SK-N-SH (cell line): ENCODE measurements around the gene OS9. TPM values are rescaled to one million over a fixed set of nuclear protein-coding genes. Genes with fewer than 3 reads are reported as not detected.
A peak's percentile ranks its signal among the peaks of the same experiment; 100 is the strongest.

ENCODE experiments used
- CTCF ChIA-PET: fragments of 300-600, 350-600 bp; formaldehyde crosslinking; extraction: SDS; loops from one replicate; lab custom pipeline; 2021; lab: Yijun Ruan, JAX
- POLR2A ChIA-PET: fragments of 350-600 bp; sonication (Branson Sonifier 250); formaldehyde crosslinking; extraction: SDS; loops from one replicate; lab custom pipeline; 2020; ENCODE audit warnings: antibody characterized with exemption, inconsistent platforms; lab: Yijun Ruan, JAX
- DNase-seq: peaks from one replicate; pipeline ENCODE4 v3.0.0; 2012
- H2AFZ ChIP-seq: fragments of 200-600 bp; sonication (generic); 2 replicates; pipeline ENCODE4 v1.8.1; 2016; ENCODE audit warnings: antibody characterized with exemption, mild to moderate bottlenecking, low read depth
- H3F3A ChIP-seq: fragments of 200-600 bp; sonication (generic); replicated peaks from 2 replicates; pipeline ENCODE3; 2016; ENCODE audit warnings: antibody characterized with exemption, mild to moderate bottlenecking; ENCODE audit not compliant: insufficient read depth
- H3K27ac ChIP-seq, 2 experiments: fragments of 200-500 bp in 1 of 2; fragments of 200-600 bp in 1 of 2; sonication (Bioruptor generic) in 1 of 2; sonication (generic), shearing (Covaris generic) in 1 of 2; 2 replicates each; pipeline versions ENCODE4 v1.5.1 to v1.6.1; 2014 to 2016; ENCODE audit warnings: low read depth in 2 of 2, inconsistent platforms in 1 of 2, low read length in 1 of 2, mild to moderate bottlenecking in 1 of 2, mixed read lengths in 1 of 2
- H3K27me3 ChIP-seq: fragments of 200-600 bp; sonication (generic), shearing (Covaris generic); 2 replicates; pipeline ENCODE4 v1.6.1; 2016; ENCODE audit warnings: mixed run types; ENCODE audit not compliant: insufficient read depth
- H3K36me3 ChIP-seq, 2 experiments: fragments of 200-500 bp in 1 of 2; fragments of 200-600 bp in 1 of 2; sonication (Bioruptor generic) in 1 of 2; sonication (generic) in 1 of 2; replicated peaks in 1 of 2; 2 replicates each; pipeline versions ENCODE3 to v1.5.1; 2014 to 2016; ENCODE audit warnings: low read length in 1 of 2, mild to moderate bottlenecking in 1 of 2; ENCODE audit not compliant: insufficient read depth in 2 of 2, control insufficient read depth in 1 of 2
- H3K4me1 ChIP-seq, 2 experiments: fragments of 200-500 bp in 1 of 2; fragments of 200-600 bp in 1 of 2; sonication (Bioruptor generic) in 1 of 2; sonication (generic), shearing (Covaris generic) in 1 of 2; 2 replicates each; pipeline versions ENCODE4 v1.5.1 to v1.6.1; 2014 to 2016; ENCODE audit warnings: low read depth in 1 of 2, low read length in 1 of 2, mixed run types in 1 of 2; ENCODE audit not compliant: insufficient read depth in 2 of 2, control insufficient read depth in 1 of 2
- H3K4me2 ChIP-seq: fragments of 200-600 bp; sonication (generic), shearing (Covaris generic); 2 replicates; pipeline ENCODE4 v1.6.1; 2017; ENCODE audit warnings: mixed run types
- H3K4me3 ChIP-seq, 2 experiments: fragments of 200-500 bp in 1 of 2; fragments of 200-600 bp in 1 of 2; sonication (Bioruptor generic) in 1 of 2; sonication (generic), shearing (Covaris generic) in 1 of 2; 2 replicates each; pipeline versions ENCODE4 v1.5.1 to v1.8.1; 2014 to 2016; ENCODE audit warnings: low read depth in 2 of 2, inconsistent platforms in 1 of 2, low read length in 1 of 2, mild to moderate bottlenecking in 1 of 2, mixed read lengths in 1 of 2, moderate library complexity in 1 of 2
- H3K79me2 ChIP-seq: fragments of 200-600 bp; sonication (generic); 2 replicates; pipeline ENCODE4 v1.8.1; 2017; ENCODE audit warnings: mild to moderate bottlenecking; ENCODE audit not compliant: insufficient read depth
- H3K9ac ChIP-seq: fragments of 200-600 bp; sonication (generic); 2 replicates; pipeline ENCODE4 v1.6.1; 2017; ENCODE audit warnings: mixed run types
- H3K9me2 ChIP-seq: fragments of 200-600 bp; sonication (generic); 2 replicates; pipeline ENCODE4 v1.6.1; 2017; ENCODE audit warnings: mixed run types
- H3K9me3 ChIP-seq: fragments of 200-600 bp; sonication (generic); 2 replicates; pipeline ENCODE4 v1.6.1; 2017; ENCODE audit warnings: mixed run types, mild to moderate bottlenecking, moderate library complexity
- H4K20me1 ChIP-seq: fragments of 200-600 bp; sonication (generic); 2 replicates; pipeline ENCODE4 v1.6.1; 2017; ENCODE audit warnings: mild to moderate bottlenecking, mixed run types; ENCODE audit not compliant: insufficient read depth
- EZH2phosphoT487 ChIP-seq: fragments of 200-600 bp; sonication (generic); IDR thresholded peaks from 2 replicates; pipeline ENCODE4 v1.6.1; 2017; ENCODE audit warnings: low read depth, mixed run types, mild to moderate bottlenecking, antibody characterized with exemption, moderate library complexity, borderline replicate concordance
- FOXJ3 ChIP-seq: sonication (generic); formaldehyde crosslinking; IDR thresholded peaks from 2 replicates; pipeline ENCODE4 v1.5.1; 2020; ENCODE audit warnings: mild to moderate bottlenecking, missing genetic modification reagents
- JUND ChIP-seq: IDR thresholded peaks from 2 replicates; pipeline ENCODE4 v1.4.0; 2012
- NRF1 ChIP-seq: IDR thresholded peaks from 2 replicates; pipeline ENCODE4 v1.6.1; 2012; ENCODE audit warnings: low read depth, mild to moderate bottlenecking, low read length
- POLR2AphosphoS5 ChIP-seq: IDR thresholded peaks from 2 replicates; pipeline ENCODE4 v1.6.1; 2012; ENCODE audit warnings: low read depth, low read length
- RAD21 ChIP-seq: IDR thresholded peaks from 2 replicates; pipeline ENCODE4 v1.6.1; 2012; ENCODE audit warnings: mild to moderate bottlenecking, low read length
- TEAD4 ChIP-seq: IDR thresholded peaks from 2 replicates; pipeline ENCODE4 v1.4.0; 2012; ENCODE audit warnings: mild to moderate bottlenecking, borderline replicate concordance; ENCODE audit not compliant: insufficient read depth
- USF1 ChIP-seq: IDR thresholded peaks from 2 replicates; pipeline ENCODE4 v1.4.0; 2012; ENCODE audit warnings: low read depth, borderline replicate concordance
- USF2 ChIP-seq: fragments of 150-350 bp; IDR thresholded peaks from 2 replicates; pipeline ENCODE4 v1.6.1; 2017; ENCODE audit warnings: antibody characterized with exemption, low read length, low read depth, borderline replicate concordance
- YY1 ChIP-seq: IDR thresholded peaks from 2 replicates; pipeline ENCODE4 v1.4.0; 2012; ENCODE audit warnings: low read depth, mild to moderate bottlenecking
- WGBS: methylation state at CpG from one replicate; pipeline ENCODE4 v1.1.6; 2017; ENCODE audit warnings: low lambda C conversion rate; 5-methylcytosine and 5-hydroxymethylcytosine counted together
- polyA plus RNA-seq, 3 experiments: library from polyadenylated mRNA; depleted of rRNA; stranded (reverse); fragments of >200 nt; gene quantifications; 2 replicates each; pipeline ENCODE4 v1.2.3, GENCODE V29; 2012
- TF ChIP-seq, protein P1 (sequence below): IDR thresholded peaks from 2 replicates; pipeline ENCODE4 v1.6.1; 2012; ENCODE audit warnings: mild to moderate bottlenecking, low read depth, low read length, moderate library complexity

OS9 gene
- polyA plus RNA-seq, 1 of the 3 experiments (the other 2 are of a cell fraction), result 280 TPM

GRCh38 chr12:57724936-57725740 is 31.2 kb downstream of the OS9 start (continued):
- TF ChIP-seq EZH2phosphoT487 (no peak), USF1 (no peak), RAD21 (no peak), YY1 (no peak), JUND (no peak)

DNA sequence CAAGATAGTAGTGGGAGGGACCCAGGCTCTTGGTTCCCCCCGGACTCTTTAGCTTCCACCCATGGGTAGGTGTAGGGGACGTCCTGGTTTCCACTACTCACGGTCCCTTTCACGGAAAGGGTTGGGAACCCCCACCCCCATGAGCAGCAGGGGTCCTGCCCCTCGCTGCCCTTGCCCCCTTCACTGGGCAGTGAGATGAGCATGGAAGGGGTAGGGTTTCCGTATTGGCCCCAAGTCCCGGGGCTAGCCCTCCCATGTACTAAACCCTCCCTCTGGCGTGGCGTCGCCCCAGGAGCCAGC is 31.9 kb downstream of the OS9 start:
- TF ChIP-seq USF2 (no peak), FOXJ3 (CRISPR knock-in tag) (no peak), NRF1 (no peak), RAD21 (no peak), TEAD4 (no peak), POLR2AphosphoS5 (no peak)
- TF ChIP-seq, protein P1, sequence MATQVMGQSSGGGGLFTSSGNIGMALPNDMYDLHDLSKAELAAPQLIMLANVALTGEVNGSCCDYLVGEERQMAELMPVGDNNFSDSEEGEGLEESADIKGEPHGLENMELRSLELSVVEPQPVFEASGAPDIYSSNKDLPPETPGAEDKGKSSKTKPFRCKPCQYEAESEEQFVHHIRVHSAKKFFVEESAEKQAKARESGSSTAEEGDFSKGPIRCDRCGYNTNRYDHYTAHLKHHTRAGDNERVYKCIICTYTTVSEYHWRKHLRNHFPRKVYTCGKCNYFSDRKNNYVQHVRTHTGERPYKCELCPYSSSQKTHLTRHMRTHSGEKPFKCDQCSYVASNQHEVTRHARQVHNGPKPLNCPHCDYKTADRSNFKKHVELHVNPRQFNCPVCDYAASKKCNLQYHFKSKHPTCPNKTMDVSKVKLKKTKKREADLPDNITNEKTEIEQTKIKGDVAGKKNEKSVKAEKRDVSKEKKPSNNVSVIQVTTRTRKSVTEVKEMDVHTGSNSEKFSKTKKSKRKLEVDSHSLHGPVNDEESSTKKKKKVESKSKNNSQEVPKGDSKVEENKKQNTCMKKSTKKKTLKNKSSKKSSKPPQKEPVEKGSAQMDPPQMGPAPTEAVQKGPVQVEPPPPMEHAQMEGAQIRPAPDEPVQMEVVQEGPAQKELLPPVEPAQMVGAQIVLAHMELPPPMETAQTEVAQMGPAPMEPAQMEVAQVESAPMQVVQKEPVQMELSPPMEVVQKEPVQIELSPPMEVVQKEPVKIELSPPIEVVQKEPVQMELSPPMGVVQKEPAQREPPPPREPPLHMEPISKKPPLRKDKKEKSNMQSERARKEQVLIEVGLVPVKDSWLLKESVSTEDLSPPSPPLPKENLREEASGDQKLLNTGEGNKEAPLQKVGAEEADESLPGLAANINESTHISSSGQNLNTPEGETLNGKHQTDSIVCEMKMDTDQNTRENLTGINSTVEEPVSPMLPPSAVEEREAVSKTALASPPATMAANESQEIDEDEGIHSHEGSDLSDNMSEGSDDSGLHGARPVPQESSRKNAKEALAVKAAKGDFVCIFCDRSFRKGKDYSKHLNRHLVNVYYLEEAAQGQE, result no peak
- no peaks in the 10 kb centered on the region for H4K20me1 ChIP-seq
- H3K79me2 ChIP-seq, result no peaks in the 10 kb centered on the region
- H3K27ac ChIP-seq, result no peak overlapping the region; a peak in 1 of 4 replicates
- H3K27me3 ChIP-seq, result no peaks in the 10 kb centered on the region
- POLR2A ChIA-PET, result interaction anchor here (0.5 to 3.6 kb wide), 4 partner anchors 10 to 115 kb away, joined by 3 to 21 read pairs (median 10); partner anchors contain the start of genes ARHGEF25 and TSPAN31
- peak overlapping the region; percentile 82; the same call in 1 of the 2 replicates for H3K9ac ChIP-seq
- no peaks in the 10 kb centered on the region for H3K9me2 ChIP-seq
- peak overlapping the region; percentile 89; the same call in 1 of the 2 replicates for H2AFZ ChIP-seq
- CTCF ChIA-PET, result interaction anchor here (0.6 to 9.4 kb wide), 31 partner anchors 10 to 487 kb away, joined by 3 to 133 read pairs (median 4); partner anchors contain the start of genes AGAP2, B4GALNT1, CDK4 and EEF1AKMT3
- DNase-seq, result no peak
- 19% methylated on average over 7 of the region's 10 CpGs for WGBS
- H3K36me3 ChIP-seq, result peaks cover 3 to 22% of the 10 kb centered on the region in 2 experiments
- peaks cover 0 to 8% of the 10 kb centered on the region in 2 experiments; a peak in 1 of 4 replicates for H3K4me1 ChIP-seq
- peak overlapping the region; percentile 76 to 79 for H3K4me3 ChIP-seq
- H3F3A ChIP-seq, result peaks cover 18% of the 10 kb centered on the region
- no peaks in the 10 kb centered on the region for H3K9me3 ChIP-seq
- H3K4me2 ChIP-seq, result peak overlapping the region; percentile 85
